A673 (cell line): ENCODE data around the gene C9orf85. TPM values are rescaled to one million over a fixed set of nuclear protein-coding genes. Genes with fewer than 3 reads are reported as not detected.

Source experiments
- BruUV-seq: library from RNA; stranded (reverse); fragments of 400-500 nt; replicated peaks from 2 replicates; lab custom pipeline; 2021; lab: Mats Ljungman, UMichigan
- CTCF ChIA-PET: fragments of 300-600 bp; sonication (Branson Sonifier 250); formaldehyde crosslinking; loops from one replicate; lab custom pipeline; 2022; ENCODE audit warnings: antibody characterized with exemption; lab: Charles Lee
- POLR2A ChIA-PET: fragments of 300-600 bp; sonication (Branson Sonifier 250); formaldehyde crosslinking; loops from one replicate; lab custom pipeline; 2022; ENCODE audit warnings: antibody characterized with exemption; ENCODE audit not compliant: low non-redundant PET; lab: Charles Lee
- DNase-seq: peaks from one replicate; pipeline ENCODE4 v3.0.0-alpha.2; 2015; ENCODE audit warnings: low spot score
- H3K27ac ChIP-seq: fragments of 200-600 bp; sonication (generic); 2 replicates; pipeline ENCODE4 v1.5.1; 2016; ENCODE audit warnings: mixed run types, low read depth, mild to moderate bottlenecking, mixed read lengths, antibody characterized with exemption, low read length; ENCODE audit not compliant: poor library complexity, severe bottlenecking
- H3K27me3 ChIP-seq: fragments of 200-600 bp; sonication (generic); replicated peaks from 2 replicates; pipeline ENCODE4 v1.6.1; 2017; ENCODE audit warnings: mixed run types, low read depth, mild to moderate bottlenecking, mixed read lengths, antibody characterized with exemption, low read length; ENCODE audit not compliant: insufficient read depth, poor library complexity
- H3K36me3 ChIP-seq: fragments of 200-600 bp; sonication (generic); 2 replicates; pipeline ENCODE4 v1.6.1; 2016; ENCODE audit warnings: mixed run types, mild to moderate bottlenecking, mixed read lengths, antibody characterized with exemption, low read length; ENCODE audit not compliant: insufficient read depth, poor library complexity, severe bottlenecking
- H3K4me1 ChIP-seq: fragments of 200-600 bp; sonication (generic); 2 replicates; pipeline ENCODE4 v1.6.1; 2017; ENCODE audit warnings: mixed run types, mild to moderate bottlenecking, mixed read lengths, antibody characterized with exemption, low read length; ENCODE audit not compliant: insufficient read depth, poor library complexity, severe bottlenecking
- H3K4me3 ChIP-seq: fragments of 200-600 bp; sonication (generic); 2 replicates; pipeline ENCODE4 v1.5.1; 2016; ENCODE audit warnings: low read depth, mixed run types, mild to moderate bottlenecking, mixed read lengths, low read length; ENCODE audit not compliant: poor library complexity, severe bottlenecking
- H3K9me3 ChIP-seq: fragments of 200-600 bp; sonication (generic); 2 replicates; pipeline ENCODE4 v1.6.1; 2016; ENCODE audit warnings: mixed run types, low read depth, mild to moderate bottlenecking, mixed read lengths, antibody characterized with exemption, low read length; ENCODE audit not compliant: poor library complexity, severe bottlenecking
- EZH2 ChIP-seq: fragments of 200-600 bp; sonication (generic); IDR thresholded peaks from 2 replicates; pipeline ENCODE4 v1.6.1; 2017; ENCODE audit warnings: borderline replicate concordance, low read depth, mild to moderate bottlenecking, mixed read lengths, antibody characterized with exemption, low read length; ENCODE audit not compliant: poor library complexity, severe bottlenecking
- intact Hi-C: fragments of 100-400 bp; cut with micrococcal nuclease; formaldehyde crosslinking; loops from one replicate; pipeline ENCODE4 v1.10.0; 2022; ENCODE audit not compliant: unreplicated experiment
- total RNA-seq: library from RNA; stranded (reverse); gene quantifications from 2 replicates; pipeline ENCODE4 v1.2.3, GENCODE V29; 2021
- TF ChIP-seq, protein P1 (sequence below): fragments of 300-800, 200-600 bp; sonication (generic); conservative IDR thresholded peaks from 2 replicates; pipeline ENCODE4 v1.5.1; 2017; ENCODE audit warnings: low read depth, mild to moderate bottlenecking, antibody characterized with exemption, low read length, moderate library complexity, mixed read lengths

The C9orf85 gene
- total RNA-seq, 1 experiment from 2014 or later: 9.4 TPM

DNA sequence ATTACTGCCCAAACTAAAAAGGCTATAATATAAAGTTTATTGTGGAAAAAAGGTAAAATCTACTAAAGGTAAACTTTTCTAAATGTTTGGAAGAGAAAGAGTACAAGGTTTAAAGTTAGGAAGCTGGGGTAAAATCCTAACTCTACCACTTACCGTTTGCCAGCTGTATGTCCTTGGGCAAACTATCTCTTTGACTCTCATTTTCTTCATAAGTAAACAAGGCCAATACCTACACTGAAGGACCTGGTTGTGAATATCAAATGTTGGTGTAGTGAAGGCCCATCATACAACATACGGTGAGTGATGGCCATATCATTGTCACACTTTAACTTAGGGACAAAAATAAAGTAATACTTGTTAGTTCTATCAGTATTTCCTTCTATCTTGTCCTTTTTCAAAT lies 35.3 kb upstream of the C9orf85 start:
- Histone ChIP-seq H3K4me3 (no peak overlapping the region), H3K36me3 (no peaks in the 10 kb centered on the region), H3K27ac (no peak overlapping the region), H3K27me3 (no peaks in the 10 kb centered on the region), H3K4me1 (no peaks in the 10 kb centered on the region), H3K9me3 (peaks cover 40% of the 10 kb centered on the region)
- BruUV-seq: no TSS peak
- ChIA-PET CTCF (no interaction called here), POLR2A (no interaction called here)
- intact Hi-C loops: no loop called here
- TF ChIP-seq, protein P1, sequence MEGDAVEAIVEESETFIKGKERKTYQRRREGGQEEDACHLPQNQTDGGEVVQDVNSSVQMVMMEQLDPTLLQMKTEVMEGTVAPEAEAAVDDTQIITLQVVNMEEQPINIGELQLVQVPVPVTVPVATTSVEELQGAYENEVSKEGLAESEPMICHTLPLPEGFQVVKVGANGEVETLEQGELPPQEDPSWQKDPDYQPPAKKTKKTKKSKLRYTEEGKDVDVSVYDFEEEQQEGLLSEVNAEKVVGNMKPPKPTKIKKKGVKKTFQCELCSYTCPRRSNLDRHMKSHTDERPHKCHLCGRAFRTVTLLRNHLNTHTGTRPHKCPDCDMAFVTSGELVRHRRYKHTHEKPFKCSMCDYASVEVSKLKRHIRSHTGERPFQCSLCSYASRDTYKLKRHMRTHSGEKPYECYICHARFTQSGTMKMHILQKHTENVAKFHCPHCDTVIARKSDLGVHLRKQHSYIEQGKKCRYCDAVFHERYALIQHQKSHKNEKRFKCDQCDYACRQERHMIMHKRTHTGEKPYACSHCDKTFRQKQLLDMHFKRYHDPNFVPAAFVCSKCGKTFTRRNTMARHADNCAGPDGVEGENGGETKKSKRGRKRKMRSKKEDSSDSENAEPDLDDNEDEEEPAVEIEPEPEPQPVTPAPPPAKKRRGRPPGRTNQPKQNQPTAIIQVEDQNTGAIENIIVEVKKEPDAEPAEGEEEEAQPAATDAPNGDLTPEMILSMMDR: no peak
- TF ChIP-seq EZH2: no peak
- no peak for DNase-seq

DNA sequence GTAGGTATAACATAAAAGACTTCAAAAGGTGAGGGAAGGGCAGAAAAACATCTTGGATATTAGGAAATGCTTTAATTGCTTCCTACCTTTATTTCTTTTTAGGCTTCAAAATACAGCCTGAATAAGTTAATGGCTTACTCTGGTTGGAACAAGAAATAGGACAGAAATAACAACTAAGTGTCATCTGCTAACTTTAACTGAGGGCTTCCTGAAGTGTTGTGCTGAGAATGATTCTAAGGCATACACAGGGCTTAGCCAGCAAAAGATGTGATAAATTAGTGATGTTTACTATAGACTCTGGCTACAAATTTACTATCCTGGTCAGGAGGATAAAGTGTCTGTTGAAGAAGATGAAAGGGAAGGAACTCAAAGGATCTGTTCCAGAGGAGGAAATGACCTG lies 34.6 kb upstream of the C9orf85 start:
- Histone ChIP-seq H3K36me3 (no peaks in the 10 kb centered on the region), H3K9me3 (peaks cover 43% of the 10 kb centered on the region), H3K27me3 (no peaks in the 10 kb centered on the region), H3K4me1 (no peaks in the 10 kb centered on the region), H3K27ac (no peak overlapping the region), H3K4me3 (no peak overlapping the region)
- POLR2A ChIA-PET: no interaction called here
- DNase-seq: no peak
- CTCF ChIA-PET: no interaction called here
- intact Hi-C loops: no loop called here
- no TSS peak for BruUV-seq
- no peak for TF ChIP-seq EZH2
- TF ChIP-seq, protein P1: no peak

DNA sequence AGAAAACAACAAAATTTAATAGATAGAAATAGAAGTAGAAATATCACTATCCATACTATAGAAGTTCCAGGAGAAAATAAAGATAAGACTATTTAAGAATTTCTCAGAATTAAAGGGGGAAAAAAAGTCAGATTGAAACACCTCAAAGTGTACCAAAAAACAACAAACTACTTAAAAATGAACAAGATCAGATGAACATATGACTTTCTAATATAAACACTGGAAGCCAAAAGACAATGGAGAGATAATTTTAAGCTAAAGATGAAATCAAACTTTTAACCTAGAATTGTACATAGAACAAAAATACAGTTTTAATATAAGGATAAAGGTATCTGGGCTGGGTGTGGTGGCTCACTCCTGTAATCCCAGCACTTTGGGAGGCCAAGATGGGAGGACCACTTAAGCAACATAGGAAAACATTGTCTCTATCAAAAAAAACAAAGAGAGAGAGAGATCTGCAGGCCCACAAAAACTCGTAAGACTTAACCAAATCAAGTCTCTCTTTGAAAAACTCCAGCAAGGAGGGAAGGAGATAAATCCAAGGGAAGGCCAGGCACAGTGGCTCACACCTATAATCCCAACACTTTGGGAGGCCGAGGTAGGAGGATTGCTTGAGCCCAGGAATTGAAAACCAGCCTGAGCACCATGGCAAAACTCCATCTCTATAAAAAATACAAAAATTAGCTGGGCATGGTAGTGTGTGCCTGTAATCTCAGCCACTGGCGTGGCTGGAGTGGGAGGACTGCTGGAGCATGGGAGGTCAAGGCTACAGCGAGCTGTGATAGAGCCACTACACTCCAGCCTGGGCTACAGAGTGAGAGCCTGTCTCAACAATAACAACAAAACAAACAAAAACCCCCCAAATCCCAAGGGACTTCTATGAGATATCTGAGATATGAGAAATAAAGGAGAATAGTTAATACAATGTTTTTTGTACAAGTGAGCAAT lies 32.8 kb upstream of the C9orf85 start:
- CTCF ChIA-PET: no interaction called here
- POLR2A ChIA-PET: no interaction called here
- intact Hi-C loops: no loop called here
- Histone ChIP-seq H3K4me1 (no peaks in the 10 kb centered on the region), H3K9me3 (peaks cover 43% of the 10 kb centered on the region), H3K27me3 (no peaks in the 10 kb centered on the region), H3K4me3 (no peak overlapping the region), H3K27ac (no peak overlapping the region), H3K36me3 (no peaks in the 10 kb centered on the region)
- DNase-seq: no peak
- TF ChIP-seq EZH2: no peak
- TF ChIP-seq, protein P1: no peak
- BruUV-seq: no TSS peak
